Middle frontal gyrus (tissue), 1 donor: ENCODE data around the gene PLXNB3.

Experiments
- DNase-seq: peaks from one replicate; pipeline ENCODE4 v3.0.0-alpha.2; 2015; ENCODE audit warnings: low spot score; ENCODE audit errors: extremely low spot score

PLXNB3 gene

GRCh38 chrX:153755136-153755535 lies 8.9 kb upstream of the PLXNB3 start:
- no peak for DNase-seq

- no peak for DNase-seq
Measured at GRCh38 chrX:153761863-153762262, 2.2 kb upstream of the PLXNB3 start.

- DNase-seq: no peak
Measured at GRCh38 chrX:153762626-153763173, 1.3 kb upstream of the PLXNB3 start.

GRCh38 chrX:153763298-153763932 lies 634 bp upstream of the PLXNB3 start:
- DNase-seq: no peak

GRCh38 chrX:153764786-153765137 lies 713 bp downstream of the PLXNB3 start:
- DNase-seq: no peak

GRCh38 chrX:153765138-153766079 lies 1.4 kb downstream of the PLXNB3 start:
- peak; percentile 72 for DNase-seq

- DNase-seq: no peak
Measured at GRCh38 chrX:153766098-153766817, 2.2 kb downstream of the PLXNB3 start.

GRCh38 chrX:153766871-153767673 lies 3.0 kb downstream of the PLXNB3 start:
- no peak for DNase-seq

GRCh38 chrX:153767674-153768055 lies 3.6 kb downstream of the PLXNB3 start:
- no peak for DNase-seq

GRCh38 chrX:153768311-153769157 lies 4.5 kb downstream of the PLXNB3 start:
- DNase-seq: no peak

GRCh38 chrX:153769158-153769864 lies 5.3 kb downstream of the PLXNB3 start:
- no peak for DNase-seq

GRCh38 chrX:153769865-153770600 lies 6.0 kb downstream of the PLXNB3 start:
- DNase-seq: no peak

- DNase-seq: no peak
Measured at GRCh38 chrX:153770601-153771414, 6.8 kb downstream of the PLXNB3 start.

GRCh38 chrX:153771415-153772315 lies 7.6 kb downstream of the PLXNB3 start:
- DNase-seq: no peak

- DNase-seq: no peak
Measured at GRCh38 chrX:153772316-153773217, 8.5 kb downstream of the PLXNB3 start.

- no peak for DNase-seq
Measured at GRCh38 chrX:153773218-153773611, 9.2 kb downstream of the PLXNB3 start.
